ENCODE measurements around the gene SEPTIN7. TPM values are rescaled to one million over a fixed set of nuclear protein-coding genes. Genes with fewer than 3 reads are reported as not detected.

Gene SEPTIN7
- total RNA-seq, 1 donor from 2014 or later, result 339 TPM

DNA sequence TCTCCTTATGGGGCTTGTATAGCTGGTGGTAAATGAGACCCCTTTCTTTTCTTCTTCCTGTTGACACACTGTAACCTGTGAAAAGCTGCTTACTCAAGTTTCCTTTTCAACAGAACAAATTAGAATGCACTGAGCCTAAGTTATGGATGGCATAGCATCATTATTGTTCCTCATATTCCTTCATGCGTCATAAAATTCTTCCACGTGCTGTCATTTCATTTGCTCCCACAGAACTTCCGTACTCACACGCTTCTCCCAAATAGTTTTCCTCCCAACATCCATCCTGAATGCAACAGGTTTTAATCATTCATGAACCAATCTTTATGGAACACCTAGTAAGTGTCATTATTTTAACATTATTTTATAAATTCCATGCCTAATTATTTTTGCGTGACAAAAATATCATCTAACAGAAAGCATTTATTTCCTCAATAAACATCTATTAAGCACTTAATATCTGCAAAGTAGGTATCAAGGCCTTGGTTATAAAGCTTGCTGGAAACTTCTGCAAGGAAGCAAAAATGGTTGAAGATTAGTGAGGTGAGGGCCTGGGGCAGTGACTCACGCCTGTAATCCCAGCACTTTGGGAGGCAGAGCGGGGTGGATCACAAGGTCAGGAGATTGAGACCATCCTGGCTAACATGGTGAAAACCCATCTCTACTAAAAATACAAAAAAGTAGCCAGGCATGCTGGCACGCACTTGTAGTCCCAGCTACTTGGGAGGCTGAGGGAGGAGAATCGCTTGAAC, 18.9 kb upstream of the SEPTIN7 start:
- Histone ChIP-seq H3K9me3 (ENCODE audit: insufficient read depth, low read depth, low read length) (no peaks in the 10 kb centered on the region), H3K79me2 (ENCODE audit: insufficient read depth, low read length) (no peaks in the 10 kb centered on the region), H4K20me1 (ENCODE audit: insufficient read depth, low read length) (no peaks in the 10 kb centered on the region), H3K36me3 (ENCODE audit: insufficient read depth, low read length) (no peaks in the 10 kb centered on the region), H2AFZ (ENCODE audit: low read depth, low read length) (no peak overlapping the region), H3K4me3 (ENCODE audit: insufficient read depth, low read depth, low read length) (no peak overlapping the region), H3K4me2 (ENCODE audit: low read length) (no peak overlapping the region), H3K9ac (ENCODE audit: low read length) (no peak overlapping the region), H3K4me1 (ENCODE audit: insufficient read depth, low read length) (no peaks in the 10 kb centered on the region), H3K27ac (ENCODE audit: low read depth, low read length) (no peak overlapping the region), H3K27me3 (ENCODE audit: insufficient read depth, low read length) (no peaks in the 10 kb centered on the region)
- H3K27ac Mint-ChIP-seq (ENCODE audit: unreplicated experiment), result no peak overlapping the region
- no peaks in the 10 kb centered on the region for H3K36me3 Mint-ChIP-seq (ENCODE audit: low read depth, unreplicated experiment)
- H3K4me1 Mint-ChIP-seq (ENCODE audit: low read depth, unreplicated experiment), result no peaks in the 10 kb centered on the region
- no peak for DNase-seq (ENCODE audit: low read depth)
- no peak overlapping the region for H3K4me3 Mint-ChIP-seq (ENCODE audit: unreplicated experiment)
- H3K27me3 Mint-ChIP-seq (ENCODE audit: low read depth, unreplicated experiment), result no peaks in the 10 kb centered on the region
- TF ChIP-seq CTCF (IDR thresholded peaks at IDR 0.05; ENCODE audit: insufficient read depth, low read depth, low read length) (no peak), EZH2 (IDR thresholded peaks at IDR 0.05; ENCODE audit: insufficient read depth, low read length) (no peak)
- no peak for FAIRE-seq
- H3K9me3 Mint-ChIP-seq (ENCODE audit: unreplicated experiment), result no peaks in the 10 kb centered on the region

GRCh38 chr7:35784332-35784731, 16.5 kb upstream of the SEPTIN7 start:
- TF ChIP-seq CTCF (IDR thresholded peaks at IDR 0.05; ENCODE audit: insufficient read depth, low read depth, low read length) (no peak), EZH2 (IDR thresholded peaks at IDR 0.05; ENCODE audit: insufficient read depth, low read length) (no peak)
- FAIRE-seq, result no peak
- Histone ChIP-seq H3K36me3 (ENCODE audit: insufficient read depth, low read length) (no peaks in the 10 kb centered on the region), H3K9me3 (ENCODE audit: insufficient read depth, low read depth, low read length) (no peaks in the 10 kb centered on the region), H3K4me1 (ENCODE audit: insufficient read depth, low read length) (no peaks in the 10 kb centered on the region), H3K27ac (ENCODE audit: low read depth, low read length) (no peak overlapping the region), H3K4me3 (ENCODE audit: insufficient read depth, low read depth, low read length) (no peak overlapping the region), H3K4me2 (ENCODE audit: low read length) (no peak overlapping the region), H4K20me1 (ENCODE audit: insufficient read depth, low read length) (no peaks in the 10 kb centered on the region), H3K79me2 (ENCODE audit: insufficient read depth, low read length) (no peaks in the 10 kb centered on the region), H3K27me3 (ENCODE audit: insufficient read depth, low read length) (no peaks in the 10 kb centered on the region), H3K9ac (ENCODE audit: low read length) (no peak overlapping the region), H2AFZ (ENCODE audit: low read depth, low read length) (no peak overlapping the region)
- H3K4me3 Mint-ChIP-seq (ENCODE audit: unreplicated experiment), result no peak overlapping the region
- no peak for DNase-seq (ENCODE audit: low read depth)
- H3K27me3 Mint-ChIP-seq (ENCODE audit: low read depth, unreplicated experiment), result no peaks in the 10 kb centered on the region
- H3K27ac Mint-ChIP-seq (ENCODE audit: unreplicated experiment), result no peak overlapping the region
- H3K4me1 Mint-ChIP-seq (ENCODE audit: low read depth, unreplicated experiment), result peaks cover 6% of the 10 kb centered on the region
- H3K36me3 Mint-ChIP-seq (ENCODE audit: low read depth, unreplicated experiment), result no peaks in the 10 kb centered on the region
- H3K9me3 Mint-ChIP-seq (ENCODE audit: unreplicated experiment), result peaks cover 8% of the 10 kb centered on the region

GRCh38 chr7:35785250-35785649, 15.6 kb upstream of the SEPTIN7 start:
- FAIRE-seq, result no peak

More at GRCh38 chr7:35785250-35785649, 15.6 kb upstream of the SEPTIN7 start:
- no peaks in the 10 kb centered on the region for H4K20me1 ChIP-seq (ENCODE audit: insufficient read depth, low read length)
- H3K4me2 ChIP-seq (ENCODE audit: low read length), result no peak overlapping the region
- DNase-seq (ENCODE audit: low read depth), result no peak
- H3K9me3 ChIP-seq (ENCODE audit: insufficient read depth, low read depth, low read length), result no peaks in the 10 kb centered on the region
- no peaks in the 10 kb centered on the region for H3K79me2 ChIP-seq (ENCODE audit: insufficient read depth, low read length)
- H3K36me3 Mint-ChIP-seq (ENCODE audit: low read depth, unreplicated experiment), result no peaks in the 10 kb centered on the region
- H3K4me3 ChIP-seq (ENCODE audit: insufficient read depth, low read depth, low read length), result no peak overlapping the region
- TF ChIP-seq CTCF (IDR thresholded peaks at IDR 0.05; ENCODE audit: insufficient read depth, low read depth, low read length), result no peak
- no peak for TF ChIP-seq EZH2 (IDR thresholded peaks at IDR 0.05; ENCODE audit: insufficient read depth, low read length)
- H3K9me3 Mint-ChIP-seq (ENCODE audit: unreplicated experiment), result peaks cover 12% of the 10 kb centered on the region
- H3K9ac ChIP-seq (ENCODE audit: low read length), result no peak overlapping the region
- no peak overlapping the region for H3K27ac ChIP-seq (ENCODE audit: low read depth, low read length)
- H2AFZ ChIP-seq (ENCODE audit: low read depth, low read length), result no peak overlapping the region
- peaks cover 6% of the 10 kb centered on the region for H3K4me1 Mint-ChIP-seq (ENCODE audit: low read depth, unreplicated experiment)
- H3K27me3 Mint-ChIP-seq (ENCODE audit: low read depth, unreplicated experiment), result no peaks in the 10 kb centered on the region
- H3K4me3 Mint-ChIP-seq (ENCODE audit: unreplicated experiment), result no peak overlapping the region
- no peaks in the 10 kb centered on the region for H3K27me3 ChIP-seq (ENCODE audit: insufficient read depth, low read length)
- H3K4me1 ChIP-seq (ENCODE audit: insufficient read depth, low read length), result no peaks in the 10 kb centered on the region
- H3K36me3 ChIP-seq (ENCODE audit: insufficient read depth, low read length), result no peaks in the 10 kb centered on the region
- no peak overlapping the region for H3K27ac Mint-ChIP-seq (ENCODE audit: unreplicated experiment)

All from astrocyte (in vitro differentiated cells and primary cell).